Activated CD8-positive, alpha-beta memory T cell treated with anti-CD3 and anti-CD28 coated beads, Interleukin-2, amount 10 ng/mL, durations not matched to agents 7 days and 5 days (primary cell): ENCODE data around the gene ZNF830. TPM values are rescaled to one million over a fixed set of nuclear protein-coding genes. Genes with fewer than 3 reads are reported as not detected.

Source experiments
- ATAC-seq: fragments of 150-1000 bp; cut with Tn5 transposase; one replicate; pipeline ENCODE4 v1.10.0; 2021; ENCODE audit warnings: moderate library complexity
- CTCF ChIA-PET: fragments of 350-600 bp; sonication (Branson Sonifier 250); formaldehyde crosslinking; loops from one replicate; lab custom pipeline; 2021; ENCODE audit warnings: antibody characterized with exemption; lab: Charles Lee
- DNase-seq: peaks from one replicate; pipeline ENCODE4 v3.0.0-alpha.2; 2020
- H3K27ac Mint-ChIP-seq: one replicate; pipeline ENCODE4 v1.8.0; 2021; ENCODE audit warnings: mild to moderate bottlenecking, mixed read lengths
- H3K27me3 Mint-ChIP-seq: one replicate; pipeline ENCODE4 v1.8.0; 2021; ENCODE audit warnings: mixed read lengths
- H3K36me3 Mint-ChIP-seq: one replicate; pipeline ENCODE4 v1.8.0; 2021; ENCODE audit warnings: mild to moderate bottlenecking, mixed read lengths
- H3K4me1 Mint-ChIP-seq: one replicate; pipeline ENCODE4 v1.8.0; 2021; ENCODE audit warnings: mixed read lengths
- H3K4me3 Mint-ChIP-seq: one replicate; pipeline ENCODE4 v1.8.0; 2021; ENCODE audit warnings: mild to moderate bottlenecking, moderate library complexity, mixed read lengths
- H3K9me3 Mint-ChIP-seq: one replicate; pipeline ENCODE4 v1.8.0; 2022; ENCODE audit warnings: low read depth, mixed read lengths
- total RNA-seq, 2 experiments: library from RNA; stranded (reverse); gene quantifications; one replicate each; pipeline ENCODE4 v1.2.3, GENCODE V29; 2021

ZNF830 gene
- total RNA-seq, 2 experiments from 2014 or later = 27.7 to 32.7 TPM

- peak overlapping the region; percentile 89 for H3K27ac Mint-ChIP-seq
- peak overlapping the region; percentile 81 for H3K4me3 Mint-ChIP-seq
- no peaks in the 10 kb centered on the region for H3K27me3 Mint-ChIP-seq
- H3K4me1 Mint-ChIP-seq = peaks cover 55% of the 10 kb centered on the region
- H3K9me3 Mint-ChIP-seq = no peaks in the 10 kb centered on the region
- ATAC-seq (no peak), DNase-seq (no peak)
- peaks cover 8% of the 10 kb centered on the region for H3K36me3 Mint-ChIP-seq
- CTCF ChIA-PET = interaction anchor here (0.9 to 4.1 kb wide), 8 partner anchors 13 to 560 kb away, joined by 3 to 29 read pairs (median 8); partner anchors contain the start of gene RAD51D
Measured at GRCh38 chr17:34979650-34980352, 18.5 kb downstream of the ZNF830 start.

GRCh38 chr17:34980353-34980680 is 19.0 kb downstream of the ZNF830 start, which contains the start of gene LIG3:
TSS of gene LIG3 (plus strand) at chr17:34980512. CDS start at chr17:34983006, 2,494 bp downstream.
- no peaks in the 10 kb centered on the region for H3K27me3 Mint-ChIP-seq
- peak within 1 kb of the TSS; percentile 93 for H3K27ac Mint-ChIP-seq
- CTCF ChIA-PET = interaction anchor here (0.6 to 4.1 kb wide), 7 partner anchors 12 to 139 kb away, joined by 3 to 29 read pairs (median 10); partner anchors contain the start of gene RAD51D
- H3K9me3 Mint-ChIP-seq = no peaks in the 10 kb centered on the region
- DNase-seq (peak; percentile 96), ATAC-seq (peak; percentile 85)
- H3K4me3 Mint-ChIP-seq = peak within 1 kb of the TSS; percentile 94
- H3K4me1 Mint-ChIP-seq = peaks cover 53% of the 10 kb centered on the region
- peaks cover 11% of the 10 kb centered on the region for H3K36me3 Mint-ChIP-seq

GRCh38 chr17:34980681-34981537 is 19.6 kb downstream of the ZNF830 start:
- DNase-seq = peak; percentile 88
- no peaks in the 10 kb centered on the region for H3K27me3 Mint-ChIP-seq
- CTCF ChIA-PET = interaction anchor here (0.6 to 4.1 kb wide), 12 partner anchors 12 to 138 kb away, joined by 3 to 29 read pairs (median 4); partner anchors contain the start of genes RAD51D and RFFL
- H3K4me3 Mint-ChIP-seq = peak overlapping the region; percentile 94
- no peaks in the 10 kb centered on the region for H3K9me3 Mint-ChIP-seq
- peaks cover 49% of the 10 kb centered on the region for H3K4me1 Mint-ChIP-seq
- H3K36me3 Mint-ChIP-seq = peaks cover 15% of the 10 kb centered on the region
- peak; percentile 92 for ATAC-seq
- peak overlapping the region; percentile 93 for H3K27ac Mint-ChIP-seq

- Mint-ChIP-seq H3K36me3 (peaks cover 21% of the 10 kb centered on the region), H3K27ac (peak overlapping the region; percentile 93), H3K4me3 (peak overlapping the region; percentile 94), H3K4me1 (peaks cover 44% of the 10 kb centered on the region), H3K9me3 (no peaks in the 10 kb centered on the region), H3K27me3 (no peaks in the 10 kb centered on the region)
- ATAC-seq (no peak), DNase-seq (no peak)
- CTCF ChIA-PET = interaction anchor here (0.9 to 4.1 kb wide), 13 partner anchors 11 to 137 kb away, joined by 3 to 29 read pairs (median 4); partner anchors contain the start of genes CCT6B, RAD51D, RFFL and ZNF830
Measured at GRCh38 chr17:34981538-34982241, 20.4 kb downstream of the ZNF830 start.

- CTCF ChIA-PET = interaction anchor here (0.9 to 1.9 kb wide), 2 partner anchors 101 to 134 kb away, joined by 3 to 5 read pairs; partner anchors contain the start of gene FNDC8
- Mint-ChIP-seq H3K9me3 (no peaks in the 10 kb centered on the region), H3K36me3 (peaks cover 56% of the 10 kb centered on the region)
Measured at GRCh38 chr17:34987232-34987631, 25.9 kb downstream of the ZNF830 start.

GRCh38 chr17:34988644-34989043 is 27.3 kb downstream of the ZNF830 start:
- Mint-ChIP-seq H3K27ac (peak overlapping the region; percentile 22), H3K4me3 (no peak overlapping the region), H3K27me3 (no peaks in the 10 kb centered on the region), H3K9me3 (no peaks in the 10 kb centered on the region), H3K4me1 (peaks cover 72% of the 10 kb centered on the region), H3K36me3 (peaks cover 68% of the 10 kb centered on the region)
- DNase-seq (no peak), ATAC-seq (no peak)
- CTCF ChIA-PET = interaction anchor here (0.9 to 1.9 kb wide), 4 partner anchors 14 to 101 kb away, joined by 3 to 4 read pairs (median 4); no protein-coding TSS in a partner anchor

More at GRCh38 chr17:34987232-34987631, 25.9 kb downstream of the ZNF830 start:
- no peak for ATAC-seq
- DNase-seq = no peak
- H3K4me3 Mint-ChIP-seq = no peak overlapping the region
- H3K27me3 Mint-ChIP-seq = no peaks in the 10 kb centered on the region
- H3K27ac Mint-ChIP-seq = no peak overlapping the region
- peaks cover 66% of the 10 kb centered on the region for H3K4me1 Mint-ChIP-seq

GRCh38 chr17:34989473-34989872 is 28.1 kb downstream of the ZNF830 start:
- peaks cover 65% of the 10 kb centered on the region for H3K36me3 Mint-ChIP-seq
- DNase-seq = no peak

GRCh38 chr17:34990921-34991365 is 29.6 kb downstream of the ZNF830 start:
- H3K4me1 Mint-ChIP-seq = peaks cover 63% of the 10 kb centered on the region
- peak overlapping the region; percentile 23 for H3K4me3 Mint-ChIP-seq
- H3K27ac Mint-ChIP-seq = peak overlapping the region; percentile 97
- CTCF ChIA-PET = interaction anchor here (0.7 to 4.9 kb wide), 11 partner anchors 10 to 592 kb away, joined by 3 to 29 read pairs (median 5); partner anchors contain the start of genes CCT6B, LIG3, RAD51D and RFFL
- peaks cover 64% of the 10 kb centered on the region for H3K36me3 Mint-ChIP-seq
- DNase-seq = peak; percentile 56
- H3K9me3 Mint-ChIP-seq = no peaks in the 10 kb centered on the region
- ATAC-seq = peak; percentile 74
- no peaks in the 10 kb centered on the region for H3K27me3 Mint-ChIP-seq

More at GRCh38 chr17:34989473-34989872, 28.1 kb downstream of the ZNF830 start:
- no peak for ATAC-seq
- Mint-ChIP-seq H3K4me3 (no peak overlapping the region), H3K4me1 (peaks cover 68% of the 10 kb centered on the region), H3K27ac (peak overlapping the region; percentile 97), H3K27me3 (no peaks in the 10 kb centered on the region), H3K9me3 (no peaks in the 10 kb centered on the region)
- CTCF ChIA-PET = interaction anchor here (1.2 to 3.4 kb wide), 4 partner anchors 30 to 129 kb away, joined by 4 to 24 read pairs (median 10); partner anchors contain the start of gene RAD51D

- H3K36me3 Mint-ChIP-seq = peaks cover 59% of the 10 kb centered on the region
- DNase-seq (no peak), ATAC-seq (peak; percentile 12)
- H3K4me3 Mint-ChIP-seq = peak overlapping the region; percentile 23
- H3K27ac Mint-ChIP-seq = peak overlapping the region; percentile 97
- CTCF ChIA-PET = interaction anchor here (0.8 to 4.9 kb wide), 11 partner anchors 10 to 593 kb away, joined by 3 to 29 read pairs (median 5); partner anchors contain the start of genes CCT6B, LIG3, RAD51D and RFFL
- no peaks in the 10 kb centered on the region for H3K27me3 Mint-ChIP-seq
- H3K9me3 Mint-ChIP-seq = no peaks in the 10 kb centered on the region
- H3K4me1 Mint-ChIP-seq = peaks cover 63% of the 10 kb centered on the region
Measured at GRCh38 chr17:34991606-34992005, 30.3 kb downstream of the ZNF830 start.

- CTCF ChIA-PET = interaction anchor here (4.9 to 10.5 kb wide), 2 partner anchors 12 to 127 kb away, joined by 29 to 109 read pairs; partner anchors contain the start of genes FNDC8, LIG3 and RAD51D
- peak overlapping the region; percentile 97 for H3K27ac Mint-ChIP-seq
- H3K27me3 Mint-ChIP-seq = no peaks in the 10 kb centered on the region
- no peak for ATAC-seq
- H3K9me3 Mint-ChIP-seq = no peaks in the 10 kb centered on the region
- H3K4me3 Mint-ChIP-seq = no peak overlapping the region
- DNase-seq = no peak
- H3K36me3 Mint-ChIP-seq = peaks cover 50% of the 10 kb centered on the region
- peaks cover 59% of the 10 kb centered on the region for H3K4me1 Mint-ChIP-seq
Measured at GRCh38 chr17:34993031-34993430, 31.7 kb downstream of the ZNF830 start.

- Mint-ChIP-seq H3K9me3 (no peaks in the 10 kb centered on the region), H3K27me3 (no peaks in the 10 kb centered on the region), H3K36me3 (peaks cover 31% of the 10 kb centered on the region), H3K27ac (no peak overlapping the region), H3K4me3 (no peak overlapping the region), H3K4me1 (peaks cover 28% of the 10 kb centered on the region)
- CTCF ChIA-PET = interaction anchor here (1.0 to 10.5 kb wide), 8 partner anchors 15 to 123 kb away, joined by 3 to 109 read pairs (median 5); partner anchors contain the start of genes FNDC8, LIG3, RAD51D and RFFL
- no peak for ATAC-seq
- no peak for DNase-seq
Measured at GRCh38 chr17:34996422-34997285, 35.3 kb downstream of the ZNF830 start.
